Measurements from ENCODE around the gene PBX1.

Gene PBX1

DNA sequence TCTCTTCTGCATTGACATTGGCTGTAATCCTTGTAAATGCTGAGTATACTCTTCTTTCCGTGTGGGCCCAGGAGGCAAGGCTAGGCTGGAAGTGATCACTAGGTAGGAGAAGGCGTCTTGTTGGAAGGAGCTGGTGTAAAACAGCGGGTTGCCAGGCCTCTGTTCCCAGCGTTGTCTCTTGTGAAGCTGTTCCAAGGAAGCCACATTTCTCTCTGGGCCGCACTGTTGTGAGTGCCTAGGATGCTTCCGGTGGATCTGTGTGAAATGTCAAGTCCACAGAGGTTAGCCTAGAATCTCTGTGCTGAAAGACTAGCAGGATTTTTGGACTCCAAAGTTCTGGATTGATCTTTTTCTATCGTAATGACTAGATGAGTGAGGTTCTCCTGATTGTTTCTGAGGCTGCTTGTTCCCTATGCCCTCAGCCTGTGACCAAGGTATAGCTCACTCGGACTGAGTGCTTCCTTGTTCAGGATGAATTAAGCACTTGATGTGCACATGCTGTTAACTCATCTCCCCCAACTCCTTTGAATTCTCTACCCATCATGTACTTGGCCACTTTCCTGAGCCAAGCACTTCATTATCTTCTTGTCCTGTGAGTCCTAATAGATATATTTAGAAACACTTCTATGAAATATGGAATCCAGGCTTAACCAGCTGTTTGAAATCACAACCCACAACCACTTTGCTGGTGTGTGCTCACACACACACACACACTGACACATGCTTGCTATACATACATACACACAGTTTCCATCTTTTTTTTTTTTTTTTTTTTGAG is 63.3 kb downstream of the PBX1 start:
- Histone ChIP-seq H3K4me1 (ENCODE audit: insufficient read depth, low read length) (no peaks in the 10 kb centered on the region), H3K27ac (ENCODE audit: low read length) (no peak overlapping the region), H3K4me2 (ENCODE audit: insufficient read depth, low read length) (no peak overlapping the region), H4K20me1 (ENCODE audit: insufficient read depth, low read length) (no peaks in the 10 kb centered on the region), H3K27me3 (ENCODE audit: insufficient read depth, low read length, poor library complexity) (no peaks in the 10 kb centered on the region), H3K9ac (ENCODE audit: low read depth, low read length) (no peak overlapping the region), H2AFZ (ENCODE audit: low read depth, low read length) (no peak overlapping the region), H3K36me3 (ENCODE audit: insufficient read depth, low read length) (no peaks in the 10 kb centered on the region), H3K9me3 (ENCODE audit: insufficient read depth, low read length, severe bottlenecking) (no peaks in the 10 kb centered on the region), H3K4me3 (ENCODE audit: low read depth in 1 of 2, low read length in 2 of 2) (no peak overlapping the region), H3K79me2 (ENCODE audit: insufficient read depth, low read length) (no peaks in the 10 kb centered on the region)
- TF ChIP-seq, protein P1, sequence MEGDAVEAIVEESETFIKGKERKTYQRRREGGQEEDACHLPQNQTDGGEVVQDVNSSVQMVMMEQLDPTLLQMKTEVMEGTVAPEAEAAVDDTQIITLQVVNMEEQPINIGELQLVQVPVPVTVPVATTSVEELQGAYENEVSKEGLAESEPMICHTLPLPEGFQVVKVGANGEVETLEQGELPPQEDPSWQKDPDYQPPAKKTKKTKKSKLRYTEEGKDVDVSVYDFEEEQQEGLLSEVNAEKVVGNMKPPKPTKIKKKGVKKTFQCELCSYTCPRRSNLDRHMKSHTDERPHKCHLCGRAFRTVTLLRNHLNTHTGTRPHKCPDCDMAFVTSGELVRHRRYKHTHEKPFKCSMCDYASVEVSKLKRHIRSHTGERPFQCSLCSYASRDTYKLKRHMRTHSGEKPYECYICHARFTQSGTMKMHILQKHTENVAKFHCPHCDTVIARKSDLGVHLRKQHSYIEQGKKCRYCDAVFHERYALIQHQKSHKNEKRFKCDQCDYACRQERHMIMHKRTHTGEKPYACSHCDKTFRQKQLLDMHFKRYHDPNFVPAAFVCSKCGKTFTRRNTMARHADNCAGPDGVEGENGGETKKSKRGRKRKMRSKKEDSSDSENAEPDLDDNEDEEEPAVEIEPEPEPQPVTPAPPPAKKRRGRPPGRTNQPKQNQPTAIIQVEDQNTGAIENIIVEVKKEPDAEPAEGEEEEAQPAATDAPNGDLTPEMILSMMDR (IDR thresholded peaks at IDR 0.05; ENCODE audit: borderline replicate concordance, extremely low read depth, low read length, poor library complexity, severe bottlenecking) = no peak
- TF ChIP-seq EZH2 (IDR thresholded peaks at IDR 0.05; ENCODE audit: borderline replicate concordance, low read depth, low read length, severe bottlenecking) = no peak
- ATAC-seq (ENCODE audit: insufficient read depth, low read depth) (no peak), DNase-seq (no peak)

DNA sequence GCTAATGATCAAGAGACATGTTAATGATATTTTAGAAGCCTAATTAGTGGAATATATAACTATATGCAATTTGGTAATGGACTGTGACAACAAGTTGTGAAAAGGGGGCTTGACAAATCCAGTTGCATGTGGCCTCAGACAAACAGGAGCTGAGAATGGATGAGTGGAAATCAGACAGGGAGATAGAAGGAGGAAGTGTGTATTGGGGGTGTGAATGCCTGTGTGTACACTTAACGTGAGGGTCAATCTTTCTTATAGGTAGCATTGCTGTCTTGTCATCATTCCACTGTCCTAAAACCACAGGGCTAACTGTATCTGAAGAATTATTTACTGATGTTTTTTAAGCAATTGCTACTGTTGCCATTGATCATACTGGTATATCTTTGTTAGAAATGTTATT is 64.8 kb downstream of the PBX1 start:
- Histone ChIP-seq H3K4me2 (ENCODE audit: insufficient read depth, low read length) (no peak overlapping the region), H3K4me3 (ENCODE audit: low read depth in 1 of 2, low read length in 2 of 2) (no peak overlapping the region), H3K27ac (ENCODE audit: low read length) (no peak overlapping the region), H3K4me1 (ENCODE audit: insufficient read depth, low read length) (no peaks in the 10 kb centered on the region), H3K9ac (ENCODE audit: low read depth, low read length) (no peak overlapping the region), H3K79me2 (ENCODE audit: insufficient read depth, low read length) (no peaks in the 10 kb centered on the region), H3K27me3 (ENCODE audit: insufficient read depth, low read length, poor library complexity) (no peaks in the 10 kb centered on the region), H2AFZ (ENCODE audit: low read depth, low read length) (no peak overlapping the region), H4K20me1 (ENCODE audit: insufficient read depth, low read length) (no peaks in the 10 kb centered on the region), H3K36me3 (ENCODE audit: insufficient read depth, low read length) (no peaks in the 10 kb centered on the region), H3K9me3 (ENCODE audit: insufficient read depth, low read length, severe bottlenecking) (no peaks in the 10 kb centered on the region)
- ATAC-seq (ENCODE audit: insufficient read depth, low read depth) = no peak
- no peak for DNase-seq
- TF ChIP-seq, protein P1 (IDR thresholded peaks at IDR 0.05; ENCODE audit: borderline replicate concordance, extremely low read depth, low read length, poor library complexity, severe bottlenecking) = no peak
- no peak for TF ChIP-seq EZH2 (IDR thresholded peaks at IDR 0.05; ENCODE audit: borderline replicate concordance, low read depth, low read length, severe bottlenecking)

GRCh38 chr1:164624400-164624799 is 65.4 kb downstream of the PBX1 start:
- H3K27me3 ChIP-seq (ENCODE audit: insufficient read depth, low read length, poor library complexity) = no peaks in the 10 kb centered on the region

DNA sequence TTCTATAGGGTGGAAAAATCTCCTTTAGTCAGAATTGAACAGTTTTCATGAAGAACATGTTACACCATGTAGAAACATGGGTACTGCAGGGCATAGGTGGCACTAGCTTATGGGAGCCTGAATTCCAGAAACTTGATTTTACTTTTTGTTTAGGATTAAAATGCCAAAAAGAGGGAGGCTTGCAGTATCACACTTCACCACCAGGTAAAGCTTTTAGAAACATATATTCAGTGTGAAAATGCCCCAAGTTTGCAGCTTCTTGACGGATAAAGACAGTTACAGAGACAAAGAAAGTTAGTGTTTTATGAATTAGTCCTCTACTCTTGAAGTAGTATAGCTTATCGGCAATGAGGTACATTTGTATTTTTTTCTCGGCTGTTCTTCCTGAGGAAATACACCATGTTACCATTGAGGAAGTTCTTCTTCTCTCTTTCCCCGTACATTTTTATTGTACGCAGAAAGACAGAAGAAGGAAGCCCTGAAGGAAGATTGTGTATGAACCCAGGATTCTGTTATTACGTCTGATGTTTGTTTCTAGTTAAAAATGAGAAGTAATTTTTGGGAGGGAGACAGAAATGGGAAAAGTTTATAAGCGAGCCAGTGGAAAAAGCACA is 66.1 kb downstream of the PBX1 start:
- Histone ChIP-seq H3K27me3 (ENCODE audit: insufficient read depth, low read length, poor library complexity) (no peaks in the 10 kb centered on the region), H3K4me3 (ENCODE audit: low read depth in 1 of 2, low read length in 2 of 2) (no peak overlapping the region), H4K20me1 (ENCODE audit: insufficient read depth, low read length) (no peaks in the 10 kb centered on the region), H3K9ac (ENCODE audit: low read depth, low read length) (no peak overlapping the region), H3K4me2 (ENCODE audit: insufficient read depth, low read length) (no peak overlapping the region), H3K4me1 (ENCODE audit: insufficient read depth, low read length) (no peaks in the 10 kb centered on the region), H2AFZ (ENCODE audit: low read depth, low read length) (no peak overlapping the region), H3K27ac (ENCODE audit: low read length) (no peak overlapping the region), H3K36me3 (ENCODE audit: insufficient read depth, low read length) (no peaks in the 10 kb centered on the region), H3K9me3 (ENCODE audit: insufficient read depth, low read length, severe bottlenecking) (no peaks in the 10 kb centered on the region), H3K79me2 (ENCODE audit: insufficient read depth, low read length) (no peaks in the 10 kb centered on the region)
- ATAC-seq (ENCODE audit: insufficient read depth, low read depth) = no peak
- no peak for DNase-seq
- TF ChIP-seq, protein P1 (IDR thresholded peaks at IDR 0.05; ENCODE audit: borderline replicate concordance, extremely low read depth, low read length, poor library complexity, severe bottlenecking) = peak; percentile 21
- TF ChIP-seq EZH2 (IDR thresholded peaks at IDR 0.05; ENCODE audit: borderline replicate concordance, low read depth, low read length, severe bottlenecking) = no peak

More at GRCh38 chr1:164624400-164624799, 65.4 kb downstream of the PBX1 start:
- ATAC-seq (ENCODE audit: insufficient read depth, low read depth) (no peak), DNase-seq (no peak)
- Histone ChIP-seq H3K4me2 (ENCODE audit: insufficient read depth, low read length) (no peak overlapping the region), H3K9me3 (ENCODE audit: insufficient read depth, low read length, severe bottlenecking) (no peaks in the 10 kb centered on the region), H3K36me3 (ENCODE audit: insufficient read depth, low read length) (no peaks in the 10 kb centered on the region), H4K20me1 (ENCODE audit: insufficient read depth, low read length) (no peaks in the 10 kb centered on the region), H2AFZ (ENCODE audit: low read depth, low read length) (no peak overlapping the region), H3K4me3 (ENCODE audit: low read depth in 1 of 2, low read length in 2 of 2) (no peak overlapping the region), H3K79me2 (ENCODE audit: insufficient read depth, low read length) (no peaks in the 10 kb centered on the region), H3K9ac (ENCODE audit: low read depth, low read length) (no peak overlapping the region), H3K27ac (ENCODE audit: low read length) (no peak overlapping the region), H3K4me1 (ENCODE audit: insufficient read depth, low read length) (no peaks in the 10 kb centered on the region)
- no peak for TF ChIP-seq EZH2 (IDR thresholded peaks at IDR 0.05; ENCODE audit: borderline replicate concordance, low read depth, low read length, severe bottlenecking)

All from DND-41 (cell line).